Thoracic aorta (tissue), 2 donors: ENCODE data around the gene SPINK6. TPM values are rescaled to one million over a fixed set of nuclear protein-coding genes. Genes with fewer than 3 reads are reported as not detected.

Source experiments
- ATAC-seq: fragments of 150-250 bp; one replicate; pipeline ENCODE4 v1.8.0; 2017; ENCODE audit warnings: low read depth; ENCODE audit not compliant: insufficient number of reproducible peaks, low FRiP score
- DNase-seq: peaks from one replicate; pipeline ENCODE4 v3.0.0-alpha.2; 2020; ENCODE audit warnings: low spot score
- H3K27ac ChIP-seq, 2 donors: fragments of 200-600 bp; sonication (generic); 1 replicate in 1 of 2; 2 replicates in 1 of 2; pipeline ENCODE4 v1.5.1; 2016; ENCODE audit warnings: mild to moderate bottlenecking in 2 of 2, moderate library complexity in 2 of 2
- H3K27me3 ChIP-seq: fragments of 200-600 bp; sonication (generic); replicated peaks from 2 replicates; pipeline ENCODE4 v1.6.0; 2016; ENCODE audit warnings: mild to moderate bottlenecking; ENCODE audit not compliant: insufficient read depth
- H3K36me3 ChIP-seq: fragments of 200-600 bp; sonication (generic); one replicate; pipeline ENCODE4 v1.5.1; 2016
- H3K4me1 ChIP-seq, 2 donors: fragments of 200-600 bp; sonication (generic); 1 replicate in 1 of 2; 2 replicates in 1 of 2; pipeline versions ENCODE4 v1.5.1 to v1.6.0; 2016; ENCODE audit warnings: low read depth in 2 of 2, mild to moderate bottlenecking in 1 of 2; ENCODE audit not compliant: control insufficient read depth in 1 of 2
- H3K4me3 ChIP-seq: fragments of 200-600 bp; sonication (generic); 2 replicates; pipeline ENCODE4 v1.5.1; 2016; ENCODE audit warnings: mild to moderate bottlenecking
- H3K9me3 ChIP-seq: fragments of 200-600 bp; sonication (generic); 2 replicates; pipeline ENCODE4 v1.5.1; 2016
- total RNA-seq, 2 donors: library from RNA; depleted of rRNA; stranded (reverse); fragments of >200 nt; gene quantifications; one replicate each; pipeline versions ENCODE4 v1.1.0 to v1.2.3, GENCODE V29; 2016
- TF ChIP-seq, protein P1 (sequence below): fragments of 200-600 bp; sonication (generic); IDR thresholded peaks from one replicate; pipeline ENCODE4 v1.5.1; 2019; ENCODE audit warnings: antibody characterized with exemption

Gene SPINK6
- total RNA-seq, 2 donors from 2014 or later, result not detected

DNA sequence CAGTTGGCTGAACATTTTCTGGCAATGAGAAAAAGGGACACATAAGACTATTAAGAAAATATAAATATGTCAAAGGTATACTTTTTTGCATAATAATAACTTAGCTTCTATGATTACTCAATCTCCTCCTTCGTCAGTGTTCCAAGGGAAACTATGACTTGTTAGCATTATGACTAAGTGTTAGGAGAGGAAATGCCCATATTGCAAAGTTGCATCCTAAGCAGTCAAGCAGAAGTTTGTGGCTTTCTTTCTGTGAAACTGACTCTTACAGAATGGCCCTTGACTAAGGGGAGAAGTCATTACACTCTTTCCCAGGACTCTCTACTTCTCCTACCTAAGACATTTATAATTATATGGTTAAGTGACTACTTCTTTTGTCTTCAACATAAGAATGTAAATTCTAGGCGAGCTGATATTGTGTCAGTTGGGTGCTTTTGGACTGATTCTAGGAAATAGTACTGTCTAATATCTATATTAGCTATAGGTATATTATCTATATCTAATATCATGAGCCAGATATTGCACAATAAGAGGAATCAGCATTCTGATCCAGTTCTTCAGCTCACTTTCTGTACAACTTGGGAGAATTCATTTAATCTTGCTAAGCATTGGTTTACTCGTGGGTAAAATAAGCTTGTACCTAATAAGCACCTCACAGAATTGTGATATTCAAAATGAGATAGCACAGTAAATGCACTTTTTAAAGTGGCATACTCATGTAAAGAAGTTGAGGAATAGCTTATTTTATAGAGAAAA is 16.4 kb upstream of the SPINK6 start:
- H3K4me3 ChIP-seq, result no peak overlapping the region
- no peak overlapping the region for H3K27ac ChIP-seq
- no peaks in the 10 kb centered on the region for H3K27me3 ChIP-seq
- no peaks in the 10 kb centered on the region for H3K4me1 ChIP-seq
- H3K36me3 ChIP-seq, result no peaks in the 10 kb centered on the region
- DNase-seq (no peak), ATAC-seq (no peak)
- TF ChIP-seq, protein P1, sequence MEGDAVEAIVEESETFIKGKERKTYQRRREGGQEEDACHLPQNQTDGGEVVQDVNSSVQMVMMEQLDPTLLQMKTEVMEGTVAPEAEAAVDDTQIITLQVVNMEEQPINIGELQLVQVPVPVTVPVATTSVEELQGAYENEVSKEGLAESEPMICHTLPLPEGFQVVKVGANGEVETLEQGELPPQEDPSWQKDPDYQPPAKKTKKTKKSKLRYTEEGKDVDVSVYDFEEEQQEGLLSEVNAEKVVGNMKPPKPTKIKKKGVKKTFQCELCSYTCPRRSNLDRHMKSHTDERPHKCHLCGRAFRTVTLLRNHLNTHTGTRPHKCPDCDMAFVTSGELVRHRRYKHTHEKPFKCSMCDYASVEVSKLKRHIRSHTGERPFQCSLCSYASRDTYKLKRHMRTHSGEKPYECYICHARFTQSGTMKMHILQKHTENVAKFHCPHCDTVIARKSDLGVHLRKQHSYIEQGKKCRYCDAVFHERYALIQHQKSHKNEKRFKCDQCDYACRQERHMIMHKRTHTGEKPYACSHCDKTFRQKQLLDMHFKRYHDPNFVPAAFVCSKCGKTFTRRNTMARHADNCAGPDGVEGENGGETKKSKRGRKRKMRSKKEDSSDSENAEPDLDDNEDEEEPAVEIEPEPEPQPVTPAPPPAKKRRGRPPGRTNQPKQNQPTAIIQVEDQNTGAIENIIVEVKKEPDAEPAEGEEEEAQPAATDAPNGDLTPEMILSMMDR, result no peak
- H3K9me3 ChIP-seq, result no peaks in the 10 kb centered on the region

DNA sequence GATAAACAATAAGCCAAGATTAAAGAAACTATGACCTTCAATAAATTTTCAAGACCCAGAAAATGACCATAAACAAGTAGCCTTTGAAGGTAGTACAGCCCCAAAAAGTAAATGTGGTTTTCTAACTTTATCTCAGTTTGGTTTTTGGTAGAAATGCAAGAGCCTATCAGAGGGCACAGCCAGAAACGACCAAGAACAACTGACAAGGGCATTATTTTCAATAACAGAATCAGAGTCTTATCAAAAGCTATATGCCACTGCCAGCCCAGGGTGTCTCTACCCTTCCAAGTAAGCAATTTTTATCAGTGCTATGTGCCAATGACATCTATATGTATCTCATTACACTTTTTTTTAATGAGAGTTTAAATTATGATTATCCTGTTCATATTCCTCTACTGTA is 11.8 kb upstream of the SPINK6 start:
- no peaks in the 10 kb centered on the region for H3K9me3 ChIP-seq
- H3K4me3 ChIP-seq, result no peak overlapping the region
- H3K36me3 ChIP-seq, result no peaks in the 10 kb centered on the region
- H3K27me3 ChIP-seq, result no peaks in the 10 kb centered on the region
- H3K27ac ChIP-seq, result no peak overlapping the region
- TF ChIP-seq, protein P1, result no peak
- no peaks in the 10 kb centered on the region for H3K4me1 ChIP-seq
- ATAC-seq (no peak), DNase-seq (no peak)

DNA sequence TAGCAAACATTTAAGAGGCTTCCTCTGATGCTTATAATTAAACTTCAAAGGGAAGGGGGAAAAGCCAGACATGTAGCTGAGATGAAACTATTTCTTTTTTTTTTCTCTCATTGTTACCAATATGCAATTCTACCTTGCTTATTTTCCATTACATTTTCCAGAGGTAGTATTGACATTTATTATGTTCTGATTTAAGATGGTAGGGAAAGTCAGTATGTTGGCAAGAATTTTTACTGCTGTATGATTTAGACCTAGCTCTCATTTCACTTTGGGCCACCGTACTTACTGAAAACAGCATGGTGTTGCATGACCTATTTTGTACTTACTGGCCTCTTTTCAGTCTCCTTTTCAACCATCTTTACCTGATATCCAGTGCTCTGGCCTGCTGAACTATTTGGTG is 9.6 kb upstream of the SPINK6 start:
- ATAC-seq (no peak), DNase-seq (no peak)
- no peak overlapping the region for H3K27ac ChIP-seq
- TF ChIP-seq, protein P1, result no peak
- no peaks in the 10 kb centered on the region for H3K4me1 ChIP-seq
- H3K27me3 ChIP-seq, result no peaks in the 10 kb centered on the region
- no peaks in the 10 kb centered on the region for H3K9me3 ChIP-seq
- H3K36me3 ChIP-seq, result no peaks in the 10 kb centered on the region
- H3K4me3 ChIP-seq, result no peak overlapping the region

DNA sequence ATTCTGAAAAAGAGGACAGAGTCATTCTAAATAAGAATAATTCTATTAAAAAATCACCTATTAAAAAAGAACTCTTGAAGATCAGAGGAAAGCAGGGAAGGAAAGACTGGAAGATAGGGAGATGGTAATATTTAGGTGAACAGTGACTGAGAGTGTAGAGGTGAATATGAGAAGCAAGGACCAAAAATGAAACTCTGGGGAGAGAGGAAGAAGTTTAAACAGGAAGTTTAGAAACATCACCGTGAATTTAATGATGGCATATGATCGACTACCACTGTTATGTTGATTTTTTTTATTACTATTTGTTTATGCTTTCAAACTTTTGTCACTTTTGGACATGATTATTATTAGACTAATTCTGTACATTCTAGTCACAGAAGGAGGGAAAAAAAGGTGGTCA is 1.7 kb upstream of the SPINK6 start:
- Histone ChIP-seq H3K36me3 (no peaks in the 10 kb centered on the region), H3K4me1 (no peaks in the 10 kb centered on the region), H3K27ac (no peak overlapping the region), H3K9me3 (no peaks in the 10 kb centered on the region), H3K4me3 (no peak overlapping the region), H3K27me3 (no peaks in the 10 kb centered on the region)
- no peak for DNase-seq
- ATAC-seq, result no peak
- TF ChIP-seq, protein P1, result no peak

DNA sequence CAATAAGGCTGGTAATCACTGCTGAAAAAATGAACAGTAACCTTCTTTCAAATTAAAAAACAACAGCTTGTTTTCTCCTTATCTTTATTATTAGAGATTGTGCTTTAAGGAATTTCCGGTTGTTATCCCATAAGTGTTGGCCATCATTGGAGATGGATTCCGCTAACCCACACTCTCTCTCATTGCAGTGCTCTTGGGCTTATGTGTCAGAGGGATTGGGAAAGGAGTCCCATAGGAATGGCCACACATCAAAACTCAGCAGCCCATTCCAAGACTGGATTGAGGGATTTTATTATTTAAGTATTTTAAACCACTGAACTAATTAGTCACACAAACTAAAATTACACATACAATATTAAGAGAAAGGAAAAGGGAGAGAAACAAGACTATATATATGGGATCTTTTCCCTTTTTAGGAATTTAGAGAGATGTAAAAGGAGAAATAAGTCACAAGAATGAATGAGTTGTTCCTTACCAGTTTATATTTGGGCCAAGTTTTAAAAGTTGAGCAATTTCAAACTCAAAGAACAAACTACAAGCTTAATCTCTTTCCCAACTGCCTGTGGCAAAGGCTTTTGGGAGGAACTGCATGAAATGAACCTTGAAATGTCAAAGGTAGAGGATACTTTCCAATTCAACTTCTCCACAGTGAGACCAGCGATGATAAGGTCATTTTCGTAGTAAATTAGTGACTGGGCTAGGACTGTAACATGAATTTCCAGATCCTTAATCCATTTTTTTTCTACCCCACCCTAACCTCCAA is 2.4 kb downstream of the SPINK6 start:
- H3K9me3 ChIP-seq, result no peaks in the 10 kb centered on the region
- TF ChIP-seq, protein P1, result no peak
- ATAC-seq, result no peak

More for the DNA sequence above, 2.4 kb downstream of the SPINK6 start:
- no peaks in the 10 kb centered on the region for H3K27me3 ChIP-seq
- H3K4me1 ChIP-seq, result no peaks in the 10 kb centered on the region
- H3K36me3 ChIP-seq, result no peaks in the 10 kb centered on the region
- H3K4me3 ChIP-seq, result no peak overlapping the region
- no peak for DNase-seq
- H3K27ac ChIP-seq, result no peak overlapping the region
